ENCODE data around the gene CACNB2. TPM values are rescaled to one million over a fixed set of nuclear protein-coding genes. Genes with fewer than 3 reads are reported as not detected.

CACNB2 gene
- total RNA-seq, 4 donors from 2014 or later: 1.6 to 13.8 (median 5.0) TPM

GRCh38 chr10:18350340-18350739 is 210.1 kb downstream of the CACNB2 start:
- no peak overlapping the region for H3K4me3 ChIP-seq
- no peaks in the 10 kb centered on the region for H3K27me3 ChIP-seq
- WGBS, 2 donors: 57 to 72% methylated on average over 6 of the region's 6 CpGs
- no peaks in the 10 kb centered on the region for H3K36me3 ChIP-seq
- H3K4me1 ChIP-seq: no peaks in the 10 kb centered on the region
- TF ChIP-seq EP300 (IDR thresholded peaks at IDR 0.05): no peak
- TF ChIP-seq POLR2A (IDR thresholded peaks at IDR 0.05): no peak
- TF ChIP-seq CTCF (IDR thresholded peaks at IDR 0.05): no peak
- no peak for DNase-seq (ENCODE audit: low spot score in 2 of 2)
- no peak overlapping the region for H3K27ac ChIP-seq
- no peaks in the 10 kb centered on the region for H3K9me3 ChIP-seq

GRCh38 chr10:18351421-18351820 is 211.2 kb downstream of the CACNB2 start:
- no peak overlapping the region for H3K4me3 ChIP-seq
- no peak for DNase-seq (ENCODE audit: low spot score in 2 of 2)
- no peaks in the 10 kb centered on the region for H3K4me1 ChIP-seq
- H3K36me3 ChIP-seq: no peaks in the 10 kb centered on the region
- 52 to 59% methylated on average over 2 of the region's 2 CpGs for WGBS, 2 donors
- H3K27me3 ChIP-seq: no peaks in the 10 kb centered on the region
- no peak overlapping the region for H3K27ac ChIP-seq
- TF ChIP-seq POLR2A (IDR thresholded peaks at IDR 0.05): no peak
- H3K9me3 ChIP-seq: no peaks in the 10 kb centered on the region

GRCh38 chr10:18352175-18352574 is 212.0 kb downstream of the CACNB2 start:
- H3K27ac ChIP-seq: no peak overlapping the region
- 96% methylated on average over 3 of the region's 3 CpGs for WGBS, 2 donors
- DNase-seq (ENCODE audit: low spot score in 2 of 2): no peak
- TF ChIP-seq EP300 (IDR thresholded peaks at IDR 0.05): no peak
- TF ChIP-seq CTCF (IDR thresholded peaks at IDR 0.05): no peak
- no peak for TF ChIP-seq POLR2A (IDR thresholded peaks at IDR 0.05)
- H3K27me3 ChIP-seq: no peaks in the 10 kb centered on the region
- H3K9me3 ChIP-seq: no peaks in the 10 kb centered on the region
- no peak overlapping the region for H3K4me3 ChIP-seq
- no peaks in the 10 kb centered on the region for H3K4me1 ChIP-seq
- H3K36me3 ChIP-seq: no peaks in the 10 kb centered on the region

- H3K4me1 ChIP-seq: no peaks in the 10 kb centered on the region
- H3K36me3 ChIP-seq: no peaks in the 10 kb centered on the region
- TF ChIP-seq EP300 (IDR thresholded peaks at IDR 0.05) (no peak), CTCF (IDR thresholded peaks at IDR 0.05) (no peak), POLR2A (IDR thresholded peaks at IDR 0.05) (no peak)
- no peak overlapping the region for H3K27ac ChIP-seq
- no peaks in the 10 kb centered on the region for H3K9me3 ChIP-seq
- no peak for DNase-seq (ENCODE audit: low spot score in 2 of 2)
- H3K27me3 ChIP-seq: no peaks in the 10 kb centered on the region
- WGBS, 2 donors: 86% methylated on average over 5 of the region's 5 CpGs
- no peak overlapping the region for H3K4me3 ChIP-seq
Measured at GRCh38 chr10:18359812-18360211, 219.6 kb downstream of the CACNB2 start.

GRCh38 chr10:18362892-18363291 is 222.7 kb downstream of the CACNB2 start:
- Histone ChIP-seq H3K9me3 (no peaks in the 10 kb centered on the region), H3K36me3 (no peaks in the 10 kb centered on the region), H3K27ac (no peak overlapping the region), H3K27me3 (no peaks in the 10 kb centered on the region), H3K4me3 (no peak overlapping the region), H3K4me1 (no peaks in the 10 kb centered on the region)
- no peak for TF ChIP-seq EP300 (IDR thresholded peaks at IDR 0.05)
- TF ChIP-seq POLR2A (IDR thresholded peaks at IDR 0.05): no peak
- no peak for TF ChIP-seq CTCF (IDR thresholded peaks at IDR 0.05)
- 84 to 88% methylated on average over 1 of the region's 1 CpG for WGBS, 2 donors
- no peak for DNase-seq (ENCODE audit: low spot score in 2 of 2)

Measured in tibial nerve (tissue), 4 donors.